Suprapubic skin (tissue), 4 donors: ENCODE measurements around the gene RPL21.

ENCODE experiments used
- EP300 ChIP-seq: sonication (generic); formaldehyde crosslinking; IDR thresholded peaks from one replicate; pipeline ENCODE4 v1.6.1; 2017; ENCODE audit warnings: antibody characterized with exemption
- POLR2A ChIP-seq, 2 donors: fragments of 450-650 bp; IDR thresholded peaks; one replicate each; pipeline ENCODE4 v1.6.1; 2017; ENCODE audit warnings: antibody characterized with exemption in 2 of 2, mild to moderate bottlenecking in 2 of 2, moderate library complexity in 2 of 2
- POLR2AphosphoS5 ChIP-seq, 3 donors: sonication (generic); formaldehyde crosslinking; IDR thresholded peaks; one replicate each; pipeline ENCODE4 v1.6.1; 2017; ENCODE audit warnings: antibody characterized with exemption in 3 of 3
- TF ChIP-seq, protein P1 (sequence below), 2 donors: fragments of 200-600 bp in 1 of 2; fragments of 450-650 bp in 1 of 2; sonication (generic) in 1 of 2; IDR thresholded peaks; one replicate each; pipeline ENCODE4 v1.5.1; 2016 to 2019; ENCODE audit warnings: antibody characterized with exemption in 2 of 2, mild to moderate bottlenecking in 1 of 2, moderate library complexity in 1 of 2

DNA sequence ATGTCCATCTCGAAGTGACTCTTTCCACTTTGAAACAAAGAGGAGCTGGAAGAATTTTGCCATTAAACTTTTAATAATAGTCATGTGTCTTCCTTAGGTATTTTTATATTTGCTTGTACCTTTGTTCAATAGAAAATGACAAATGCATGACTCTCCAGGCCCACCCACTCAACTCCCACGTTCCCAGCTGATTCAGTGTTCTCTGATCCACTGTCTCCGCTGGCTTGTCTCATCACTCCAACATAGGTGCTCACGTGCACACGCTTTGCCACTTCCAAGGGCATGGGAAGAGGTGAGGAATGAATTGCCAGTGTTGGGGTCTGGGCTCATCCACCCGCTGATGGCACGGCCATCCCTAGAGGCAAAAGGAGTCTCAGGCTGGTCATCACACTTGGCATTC is 43.7 kb downstream of the RPL21 start:
- TF ChIP-seq, protein P1, sequence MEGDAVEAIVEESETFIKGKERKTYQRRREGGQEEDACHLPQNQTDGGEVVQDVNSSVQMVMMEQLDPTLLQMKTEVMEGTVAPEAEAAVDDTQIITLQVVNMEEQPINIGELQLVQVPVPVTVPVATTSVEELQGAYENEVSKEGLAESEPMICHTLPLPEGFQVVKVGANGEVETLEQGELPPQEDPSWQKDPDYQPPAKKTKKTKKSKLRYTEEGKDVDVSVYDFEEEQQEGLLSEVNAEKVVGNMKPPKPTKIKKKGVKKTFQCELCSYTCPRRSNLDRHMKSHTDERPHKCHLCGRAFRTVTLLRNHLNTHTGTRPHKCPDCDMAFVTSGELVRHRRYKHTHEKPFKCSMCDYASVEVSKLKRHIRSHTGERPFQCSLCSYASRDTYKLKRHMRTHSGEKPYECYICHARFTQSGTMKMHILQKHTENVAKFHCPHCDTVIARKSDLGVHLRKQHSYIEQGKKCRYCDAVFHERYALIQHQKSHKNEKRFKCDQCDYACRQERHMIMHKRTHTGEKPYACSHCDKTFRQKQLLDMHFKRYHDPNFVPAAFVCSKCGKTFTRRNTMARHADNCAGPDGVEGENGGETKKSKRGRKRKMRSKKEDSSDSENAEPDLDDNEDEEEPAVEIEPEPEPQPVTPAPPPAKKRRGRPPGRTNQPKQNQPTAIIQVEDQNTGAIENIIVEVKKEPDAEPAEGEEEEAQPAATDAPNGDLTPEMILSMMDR (IDR thresholded peaks at IDR 0.05), result no peak
- TF ChIP-seq EP300, result no peak
- no peak for TF ChIP-seq POLR2A (IDR thresholded peaks at IDR 0.05)
- no peak for TF ChIP-seq POLR2AphosphoS5 (IDR thresholded peaks at IDR 0.05)
